Stimulated activated CD4-positive, alpha-beta T cell treated with anti-CD3 and anti-CD28 coated beads, Interleukin-12 subunit alpha, Interleukin-12 subunit beta, amount 100 ng/mL, for 24 hours (primary cell): ENCODE measurements around the gene LRCH2.
"Not testable (repeated sequence)": the region's sequence is repeated elsewhere in the genome, so short reads cannot be mapped to it uniquely, and the experiment has no call there.

ENCODE experiments used
- DNase-seq, 2 experiments: peaks; one replicate each; pipeline ENCODE4 v3.0.0-alpha.2; 2020; ENCODE audit warnings: low read depth in 2 of 2

Gene LRCH2

GRCh38 chrX:115233497-115234455, at the start of gene LRCH2:
Gene LRCH2 (minus strand): TSS chrX:115234096. CDS start chrX:115234041, 55 bp downstream.
- no peak for DNase-seq

GRCh38 chrX:115269051-115269683, 35.3 kb upstream of the LRCH2 start:
- DNase-seq = no peak

GRCh38 chrX:115268421-115268820, 34.5 kb upstream of the LRCH2 start:
- DNase-seq = no peak

- DNase-seq = no peak
Measured at GRCh38 chrX:115266300-115266699, 32.4 kb upstream of the LRCH2 start.

GRCh38 chrX:115264009-115264408, 30.1 kb upstream of the LRCH2 start:
- DNase-seq = no peak

- DNase-seq = no peak
Measured at GRCh38 chrX:115261148-115261547, 27.3 kb upstream of the LRCH2 start.

GRCh38 chrX:115260330-115260729, 26.4 kb upstream of the LRCH2 start:
- no peak for DNase-seq

GRCh38 chrX:115259238-115259875, 25.5 kb upstream of the LRCH2 start:
- DNase-seq = no peak

- DNase-seq = no peak
Measured at GRCh38 chrX:115257711-115258110, 23.8 kb upstream of the LRCH2 start.

GRCh38 chrX:115255003-115255402, 21.1 kb upstream of the LRCH2 start:
- no peak for DNase-seq

- DNase-seq = no peak
Measured at GRCh38 chrX:115251458-115252233, 17.8 kb upstream of the LRCH2 start.

- DNase-seq = no peak
Measured at GRCh38 chrX:115237056-115237455, 3.2 kb upstream of the LRCH2 start.

GRCh38 chrX:115236560-115236959, 2.7 kb upstream of the LRCH2 start:
- no peak for DNase-seq

GRCh38 chrX:115234461-115234860, 565 bp upstream of the LRCH2 start:
- no peak for DNase-seq

GRCh38 chrX:115232933-115233496, 881 bp downstream of the LRCH2 start:
- no peak for DNase-seq

- DNase-seq = no peak
Measured at GRCh38 chrX:115229337-115230003, 4.4 kb downstream of the LRCH2 start.

GRCh38 chrX:115226929-115227328, 7.0 kb downstream of the LRCH2 start:
- no peak for DNase-seq

GRCh38 chrX:115217346-115217745, 16.6 kb downstream of the LRCH2 start:
- not testable (repeated sequence) for DNase-seq

- no peak for DNase-seq
Measured at GRCh38 chrX:115214605-115215004, 19.3 kb downstream of the LRCH2 start.

- no peak for DNase-seq
Measured at GRCh38 chrX:115214151-115214550, 19.7 kb downstream of the LRCH2 start.

- not testable (repeated sequence) for DNase-seq
Measured at GRCh38 chrX:115209547-115209946, 24.3 kb downstream of the LRCH2 start.
